ENCODE data around the gene UVSSA.

- no peak for TF ChIP-seq MLX (CRISPR knock-in tag; IDR thresholded peaks at IDR 0.05)
- no peak for TF ChIP-seq CREB1 (CRISPR knock-in tag; IDR thresholded peaks at IDR 0.05)
- TF ChIP-seq MAX (CRISPR knock-in tag; IDR thresholded peaks at IDR 0.05) = no peak
- TF ChIP-seq FOXK1 (CRISPR knock-in tag; IDR thresholded peaks at IDR 0.05) = no peak
- no peak for TF ChIP-seq E2F4 (CRISPR knock-in tag; IDR thresholded peaks at IDR 0.05; ENCODE audit: borderline replicate concordance, low read depth)
- TF ChIP-seq CTCF (IDR thresholded peaks at IDR 0.05) = no peak
- no peak for TF ChIP-seq HMGXB4 (CRISPR knock-in tag; IDR thresholded peaks at IDR 0.05)
- TF ChIP-seq NR1H2 (CRISPR knock-in tag; IDR thresholded peaks at IDR 0.05) = no peak
These were observed 36.0 kb upstream of the UVSSA start for GRCh38 chr4:1310796-1311631.
